T-helper 1 cell (primary cell): ENCODE results near the gene PCBP1.
"Not testable (repeated sequence)": the region's sequence is repeated elsewhere in the genome, so short reads cannot be mapped to it uniquely, and the experiment has no call there.

Experiments
- DNase-seq, 5 donors: peaks; one replicate each; pipeline ENCODE4 v3.0.0-alpha.2; 2012 to 2020

PCBP1 gene

GRCh38 chr2:70126413-70126812, 39.1 kb downstream of the PCBP1 start:
- DNase-seq: no peak

- DNase-seq: no peak
These were observed 40.7 kb downstream of the PCBP1 start for GRCh38 chr2:70128005-70128404.

GRCh38 chr2:70131344-70132143, 44.3 kb downstream of the PCBP1 start:
- DNase-seq: peak in 1 of 5 donors; percentile 29

- peak in 2 of 5 donors; percentile 35 to 76 for DNase-seq
These were observed 45.2 kb downstream of the PCBP1 start for GRCh38 chr2:70132244-70133126.

GRCh38 chr2:70133127-70133452, 45.8 kb downstream of the PCBP1 start:
- no peak for DNase-seq

- peak in 2 of 5 donors; percentile 41 to 67 for DNase-seq
These were observed 46.4 kb downstream of the PCBP1 start for GRCh38 chr2:70133491-70134322.

GRCh38 chr2:70134323-70134983, 47.2 kb downstream of the PCBP1 start:
- DNase-seq: not testable (repeated sequence)
